Cerebellar cortex (tissue), 1 donor: ENCODE results near the gene CYBB.

Experiments
- DNase-seq: peaks from one replicate; pipeline ENCODE4 v3.0.0-alpha.2; 2015; ENCODE audit warnings: low spot score

Gene CYBB

GRCh38 chrX:37844622-37845021 is 64.8 kb downstream of the CYBB start:
- DNase-seq = peak; percentile 4

GRCh38 chrX:37846141-37846540 is 66.3 kb downstream of the CYBB start:
- peak; percentile 5 for DNase-seq

GRCh38 chrX:37846558-37846933 is 66.7 kb downstream of the CYBB start:
- DNase-seq = no peak

GRCh38 chrX:37846934-37847732 is 67.3 kb downstream of the CYBB start, which contains the start of gene DYNLT3:
Gene DYNLT3, minus strand, starts transcription at chrX:37847571. Its CDS starts 61 bp downstream, at chrX:37847510.
- peak; percentile 77 for DNase-seq

- no peak for DNase-seq
Measured at GRCh38 chrX:37847733-37848197, 67.9 kb downstream of the CYBB start.

GRCh38 chrX:37854148-37854547 is 74.3 kb downstream of the CYBB start:
- DNase-seq = no peak

DNA sequence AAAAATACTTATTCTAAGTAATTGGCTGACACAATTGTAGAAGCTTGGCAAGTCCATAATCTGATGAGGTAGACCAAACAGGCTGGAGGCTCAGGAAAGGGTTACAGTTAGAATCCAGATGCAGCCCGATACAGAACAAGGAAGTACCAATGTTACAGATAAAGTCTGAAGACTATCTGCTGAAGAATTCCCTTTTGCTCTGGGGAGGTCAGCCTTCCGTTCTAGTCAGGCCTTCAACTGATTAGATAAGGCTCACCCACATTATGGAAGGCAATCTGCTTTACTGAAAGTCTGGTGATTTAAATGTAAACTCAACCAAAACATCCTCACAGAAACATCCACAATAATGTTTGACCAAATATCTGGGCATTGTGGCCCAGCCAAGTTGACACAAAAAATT is 74.9 kb downstream of the CYBB start:
- no peak for DNase-seq

- no peak for DNase-seq
Measured at GRCh38 chrX:37860721-37861120, 80.9 kb downstream of the CYBB start.

- DNase-seq = no peak
Measured at GRCh38 chrX:37862851-37863250, 83.0 kb downstream of the CYBB start.
